HG02885 (cell line): ENCODE measurements around the gene LRRC10B.

ENCODE experiments used
- ATAC-seq: cut with Tn5 transposase; IDR thresholded peaks from one replicate; pipeline ENCODE4 v1.9.1; 2021; ENCODE audit warnings: mild to moderate bottlenecking; ENCODE audit not compliant: unreplicated experiment, poor library complexity

Gene LRRC10B

GRCh38 chr11:61507012-61507768, 1.4 kb upstream of the LRRC10B start:
- ATAC-seq: no peak

- peak; percentile 67 for ATAC-seq
Measured at GRCh38 chr11:61509043-61510029, 787 bp downstream of the LRRC10B start.

DNA sequence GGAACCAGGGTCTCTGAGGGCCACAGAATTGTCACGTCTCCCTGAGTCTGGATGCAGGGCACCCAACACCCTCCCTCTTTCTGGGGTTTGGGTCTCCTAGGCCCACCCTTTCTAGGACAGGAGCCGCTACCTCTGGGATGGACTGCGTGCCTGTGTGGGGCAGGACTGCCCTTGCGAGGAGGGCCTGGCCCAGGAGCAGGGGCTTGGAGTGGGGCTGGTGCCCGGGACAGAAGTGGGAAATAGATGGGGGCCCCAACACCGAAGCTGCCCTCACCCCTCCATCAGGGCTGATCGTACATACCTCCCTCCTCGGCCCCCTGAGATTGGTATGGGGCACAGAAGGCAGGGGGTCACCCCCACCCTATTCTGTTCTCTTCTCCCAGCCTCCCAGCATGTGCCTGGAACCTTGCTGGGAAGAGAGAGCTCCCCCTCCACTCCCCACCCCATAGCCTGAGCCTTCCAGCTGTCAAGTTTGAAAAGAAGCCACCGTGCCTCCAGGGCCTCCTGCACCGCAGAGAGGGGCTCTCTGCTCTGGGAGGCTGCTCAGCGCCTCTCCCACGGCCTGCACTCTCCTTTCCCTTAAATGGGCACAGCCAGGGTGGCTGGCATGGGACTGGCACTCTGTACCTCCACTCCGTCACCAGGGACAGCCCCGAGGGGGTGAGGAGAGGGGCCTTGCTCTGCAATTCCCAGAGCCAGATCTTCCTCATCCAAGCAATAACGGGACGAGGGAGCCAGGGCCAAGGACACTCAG, 1.8 kb downstream of the LRRC10B start:
- ATAC-seq: no peak

- ATAC-seq: no peak
Measured at GRCh38 chr11:61510974-61511373, 2.4 kb downstream of the LRRC10B start.

- no peak for ATAC-seq
Measured at GRCh38 chr11:61511383-61511782, 2.8 kb downstream of the LRRC10B start.

GRCh38 chr11:61512435-61512834, 3.9 kb downstream of the LRRC10B start:
- no peak for ATAC-seq

DNA sequence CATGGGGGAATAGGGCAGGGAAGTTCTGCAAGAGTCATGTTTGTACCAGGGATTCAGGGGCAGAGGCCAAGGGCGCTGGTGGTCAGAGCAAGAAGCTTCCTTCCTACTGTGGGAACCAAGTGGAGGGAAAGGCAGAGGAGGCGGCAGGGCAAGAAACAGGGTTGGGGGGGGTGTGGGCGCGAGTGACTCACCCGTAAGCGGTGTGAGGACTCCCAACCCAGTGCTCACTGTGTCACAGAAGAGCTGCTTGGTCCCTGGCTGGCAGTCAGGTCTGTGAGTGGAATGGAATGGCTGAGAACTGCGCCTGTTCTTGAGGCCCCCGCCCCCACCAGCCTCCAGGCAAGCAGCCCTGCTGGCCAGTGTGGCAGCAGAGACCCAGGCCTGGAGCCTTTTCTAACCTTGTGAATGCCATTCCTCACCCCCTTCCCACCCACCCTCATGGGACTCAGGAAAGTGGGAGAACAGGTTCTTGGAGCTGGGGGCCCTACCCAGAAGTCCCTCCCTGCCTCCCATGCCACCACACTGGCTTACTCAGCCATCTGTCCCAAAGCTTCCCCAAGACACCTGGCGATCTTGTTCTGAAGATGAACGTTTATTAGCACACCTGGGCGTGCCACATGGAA, 4.7 kb downstream of the LRRC10B start:
- no peak for ATAC-seq

DNA sequence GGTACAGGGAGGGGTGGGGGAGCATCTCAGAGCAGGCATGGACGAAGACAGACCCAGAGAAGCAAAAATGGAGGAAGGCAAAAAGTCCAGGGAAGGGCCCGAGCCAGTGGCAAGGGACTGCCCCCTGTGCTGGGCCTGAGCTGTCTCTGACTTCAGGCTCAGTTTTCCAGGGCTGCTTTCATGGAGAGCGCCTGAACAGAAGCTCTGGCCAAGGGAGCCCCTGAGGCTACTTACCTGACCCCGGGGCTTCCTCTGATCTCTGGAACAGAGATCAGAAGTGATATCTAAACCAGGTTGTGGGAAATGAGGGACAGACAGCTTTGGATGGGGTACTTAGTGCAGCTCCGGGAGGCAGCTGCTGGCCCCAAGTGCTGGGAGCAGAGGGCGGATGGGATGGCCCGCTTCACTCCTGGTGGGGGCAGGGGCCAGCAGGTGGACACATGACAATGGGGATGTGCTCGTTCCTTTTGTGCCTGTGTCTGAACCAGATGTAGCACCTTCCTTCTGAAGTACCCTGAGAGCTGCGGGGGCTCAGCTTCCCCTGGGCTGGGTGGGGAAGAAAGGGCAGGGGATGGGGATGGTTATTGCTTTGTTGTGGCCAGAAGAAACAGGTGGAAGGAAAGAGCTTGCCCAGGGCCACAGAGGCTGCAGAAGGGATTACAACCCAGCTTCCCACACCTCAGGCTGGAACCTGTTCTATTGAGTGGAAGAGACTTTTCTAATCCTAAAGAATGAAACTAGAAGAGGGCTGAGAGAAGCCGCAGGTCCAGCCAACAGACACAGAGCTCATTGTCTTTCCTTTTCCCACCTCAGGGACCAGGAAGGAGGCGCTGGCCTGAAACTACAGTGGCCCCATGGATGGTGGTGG, 5.7 kb downstream of the LRRC10B start:
- ATAC-seq: no peak

GRCh38 chr11:61515686-61516085, 7.1 kb downstream of the LRRC10B start:
- ATAC-seq: no peak

DNA sequence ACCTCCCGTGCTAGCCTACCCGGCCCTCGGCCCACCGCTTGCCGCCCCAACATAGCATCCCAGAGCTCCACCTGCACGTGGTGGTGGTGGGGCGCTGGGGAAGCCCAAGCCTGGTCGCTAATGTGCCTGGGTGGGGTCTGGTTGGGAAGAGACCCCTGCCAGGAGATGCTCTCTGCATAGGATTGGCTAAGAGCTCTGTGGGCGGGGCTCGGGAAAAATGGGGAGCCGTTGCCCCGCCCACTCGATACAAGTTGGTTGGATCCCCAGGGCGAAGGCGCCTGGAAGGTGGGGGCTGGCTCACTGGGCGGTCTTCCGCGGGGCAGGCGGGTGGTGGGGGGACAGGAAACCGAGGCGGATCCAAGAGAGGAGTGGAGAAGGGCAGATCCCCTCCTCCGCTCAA, 7.6 kb downstream of the LRRC10B start:
- ATAC-seq: no peak

GRCh38 chr11:61516675-61517572, 8.4 kb downstream of the LRRC10B start:
- ATAC-seq: no peak

DNA sequence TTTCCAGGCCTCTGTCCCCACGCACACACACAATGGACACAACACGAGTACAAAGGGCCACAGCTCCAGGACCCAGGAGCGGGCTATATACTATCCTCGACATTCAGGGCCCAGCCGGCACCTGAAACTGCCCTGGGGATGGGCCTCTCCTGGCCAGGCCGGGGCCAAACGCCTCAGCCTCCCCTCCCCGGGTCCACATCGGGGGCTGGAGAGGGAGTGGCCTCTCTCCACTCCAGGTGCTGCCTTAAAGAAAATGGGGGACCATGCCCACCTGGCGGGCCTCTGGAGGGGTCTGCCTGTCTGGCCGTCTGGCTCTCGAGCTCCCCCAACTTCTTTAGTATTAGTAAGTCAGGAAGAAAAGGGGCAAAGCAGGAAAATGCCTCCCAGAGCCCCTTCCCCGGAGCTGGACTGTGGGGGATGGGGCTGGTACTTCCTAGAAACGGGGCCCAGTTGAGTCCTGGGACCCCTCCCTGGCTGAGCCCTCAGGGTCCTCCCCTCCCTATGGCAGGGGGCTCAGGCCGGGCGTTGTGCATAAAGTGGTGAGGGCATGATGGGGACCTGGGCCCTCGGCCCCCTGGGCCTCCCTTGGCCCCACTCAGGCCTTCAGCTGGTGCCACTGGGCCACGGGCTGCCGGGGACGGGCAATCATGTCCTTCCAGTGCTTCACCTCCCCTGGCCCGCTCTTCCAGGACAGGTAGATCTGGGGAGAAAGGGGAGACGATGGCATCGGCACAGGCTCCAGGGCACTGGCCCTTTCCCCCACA, 9.7 kb downstream of the LRRC10B start:
- ATAC-seq: no peak

DNA sequence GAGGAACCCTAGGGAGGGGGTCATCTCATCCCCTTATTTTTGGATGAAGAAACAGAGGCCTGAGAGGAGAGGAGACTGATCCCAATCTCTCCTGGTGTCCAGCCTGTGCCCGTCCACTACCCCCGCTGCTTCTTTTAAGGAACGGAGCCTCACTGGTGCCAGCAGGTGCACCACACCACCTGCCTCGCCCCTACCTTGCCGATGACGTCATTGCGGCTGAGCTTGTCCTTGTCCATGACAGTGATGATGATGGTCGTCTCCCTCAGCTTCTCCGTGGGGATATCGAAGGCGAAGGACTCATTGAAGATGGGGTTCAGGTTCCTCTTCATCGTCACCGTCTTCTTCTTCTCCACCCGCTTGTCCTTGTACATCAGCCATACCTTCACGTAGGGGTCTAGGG, 14.3 kb downstream of the LRRC10B start:
- ATAC-seq: no peak

DNA sequence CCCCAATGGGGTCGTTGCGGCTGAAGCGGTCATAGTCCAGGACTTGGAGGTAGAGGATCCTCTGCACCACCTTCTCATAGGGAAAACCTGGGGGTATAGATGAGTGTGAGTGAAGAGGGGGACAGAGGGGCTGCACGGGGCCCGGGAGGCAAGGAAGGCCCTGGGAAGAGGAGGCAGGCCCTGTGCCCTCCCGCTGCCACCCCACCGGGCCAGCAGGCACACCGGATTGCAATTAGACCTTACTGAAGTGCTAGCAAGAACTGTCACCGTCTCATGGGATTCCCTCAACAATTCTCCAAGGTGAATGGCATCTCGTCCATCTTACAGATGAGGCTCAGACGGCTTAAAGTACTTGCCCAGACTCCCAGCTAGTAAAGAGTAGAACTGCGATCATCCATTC, 15.9 kb downstream of the LRRC10B start:
- ATAC-seq: no peak

- no peak for ATAC-seq
Measured at GRCh38 chr11:61524963-61525587, 16.5 kb downstream of the LRRC10B start.

DNA sequence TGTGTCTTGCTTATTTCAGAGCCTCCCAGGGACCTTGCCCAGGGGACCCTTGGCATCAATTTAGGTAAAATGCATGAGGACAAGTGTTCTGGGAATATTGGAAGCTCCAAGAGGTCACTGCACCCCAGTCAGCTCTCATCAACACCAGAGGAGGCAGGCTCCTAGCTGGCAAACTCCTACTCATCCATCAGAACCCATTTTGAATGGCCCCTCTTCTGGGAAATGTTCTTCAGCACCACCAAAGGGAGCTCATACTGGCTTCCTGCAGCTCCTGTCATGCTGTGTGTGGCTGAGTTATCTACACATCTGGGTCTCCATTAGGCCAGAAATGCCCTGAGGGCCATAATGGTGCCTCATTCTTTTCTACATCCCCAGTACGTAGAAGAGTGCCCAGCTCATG, 17.7 kb downstream of the LRRC10B start:
- no peak for ATAC-seq
